GM12873 (cell line): ENCODE measurements around the gene PTGFR.

ENCODE experiments used
- CTCF ChIP-seq: IDR thresholded peaks from 2 replicates; pipeline ENCODE4 v1.5.1; 2012; ENCODE audit warnings: low read depth, mild to moderate bottlenecking, moderate library complexity, low read length, control low read depth; ENCODE audit not compliant: insufficient read depth; ENCODE audit errors: missing control alignments

Gene PTGFR

GRCh38 chr1:78577257-78578100 is 86.7 kb downstream of the PTGFR start:
- TF ChIP-seq CTCF = no peak

- TF ChIP-seq CTCF = no peak
These were observed 95.8 kb downstream of the PTGFR start for GRCh38 chr1:78586572-78586971.

GRCh38 chr1:78587211-78587610 is 96.4 kb downstream of the PTGFR start:
- TF ChIP-seq CTCF = no peak
